Fibroblast of lung (primary cell): Measurements from ENCODE around the gene MACROD2. TPM values are rescaled to one million over a fixed set of nuclear protein-coding genes. Genes with fewer than 3 reads are reported as not detected.

Experiments used
- DNase-seq, 2 donors: peaks; one replicate each; pipeline versions ENCODE4 v3.0.0 to v3.0.0-alpha.2; 2010; ENCODE audit warnings: low read depth in 2 of 2
- H2AFZ ChIP-seq: 2 replicates; pipeline ENCODE4 v1.5.1; 2012; ENCODE audit warnings: low read length, control low read depth, inconsistent platforms
- H3K27ac ChIP-seq: 2 replicates; pipeline ENCODE4 v1.5.1; 2011; ENCODE audit warnings: low read length, control low read depth; ENCODE audit not compliant: insufficient read depth
- H3K27me3 ChIP-seq: 2 replicates; pipeline ENCODE4 v1.5.1; 2011; ENCODE audit warnings: mild to moderate bottlenecking, low read length; ENCODE audit not compliant: control insufficient read depth, insufficient read depth
- H3K36me3 ChIP-seq: 2 replicates; pipeline ENCODE4 v1.5.1; 2011; ENCODE audit warnings: low read length; ENCODE audit not compliant: control insufficient read depth, insufficient read depth
- H3K4me1 ChIP-seq: 2 replicates; pipeline ENCODE4 v1.5.1; 2011; ENCODE audit warnings: low read length; ENCODE audit not compliant: control insufficient read depth, insufficient read depth; ENCODE audit errors: extremely low read depth
- H3K4me2 ChIP-seq: 2 replicates; pipeline ENCODE4 v1.5.1; 2011; ENCODE audit warnings: low read length, control low read depth; ENCODE audit not compliant: insufficient read depth; ENCODE audit errors: extremely low read depth
- H3K4me3 ChIP-seq, 4 experiments: fragments of 200-600 bp in 1 of 4; sonication (generic) in 1 of 4; replicated peaks in 1 of 4; 2 replicates each; pipeline ENCODE4 v1.5.1; 2011 to 2016; ENCODE audit warnings: low read length in 4 of 4, low read depth in 3 of 4, mild to moderate bottlenecking in 3 of 4, control low read depth in 2 of 4, inconsistent platforms in 1 of 4, mixed read lengths in 1 of 4; ENCODE audit not compliant: insufficient read depth in 1 of 4; ENCODE audit errors: control extremely low read depth in 1 of 4
- H3K79me2 ChIP-seq: 2 replicates; pipeline ENCODE4 v1.5.1; 2012; ENCODE audit warnings: mild to moderate bottlenecking, low read length, inconsistent platforms; ENCODE audit not compliant: control insufficient read depth, insufficient read depth
- H3K9ac ChIP-seq: 2 replicates; pipeline ENCODE4 v1.5.1; 2011; ENCODE audit warnings: mild to moderate bottlenecking, low read length, control low read depth; ENCODE audit not compliant: insufficient read depth
- H3K9me3 ChIP-seq: 2 replicates; pipeline ENCODE4 v1.5.1; 2012; ENCODE audit warnings: low read depth, low read length; ENCODE audit not compliant: control insufficient read depth, insufficient read depth
- H4K20me1 ChIP-seq: 2 replicates; pipeline ENCODE4 v1.5.1; 2011; ENCODE audit warnings: low read length; ENCODE audit not compliant: control insufficient read depth, insufficient read depth; ENCODE audit errors: extremely low read depth
- EZH2 ChIP-seq: IDR thresholded peaks from 2 replicates; pipeline ENCODE4 v1.5.1; 2012; ENCODE audit warnings: low read length, control low read depth, mild to moderate bottlenecking; ENCODE audit errors: missing control alignments
- polyA plus RNA-seq, 2 donors: library from polyadenylated mRNA; depleted of rRNA in 1 of 2; stranded (reverse) in 1 of 2; unstranded in 1 of 2; fragments of >200 nt; gene quantifications; 2 replicates each; pipeline ENCODE4 v1.2.1, GENCODE V29; 2011 to 2012; ENCODE audit warnings: missing spikeins in 1 of 2
- total RNA-seq: library from RNA; depleted of rRNA; stranded (reverse); fragments of >200 nt; gene quantifications from 2 replicates; pipeline ENCODE4 v1.2.1, GENCODE V29; 2014
- TF ChIP-seq, protein P1 (sequence below), 2 donors: IDR thresholded peaks in 1 of 2; conservative IDR thresholded peaks in 1 of 2; 1 replicate in 1 of 2; 2 replicates in 1 of 2; pipeline ENCODE4 v1.5.1; 2011 to 2012; ENCODE audit warnings: low read length in 2 of 2, control low read depth in 1 of 2, inconsistent platforms in 1 of 2, low read depth in 1 of 2, mild to moderate bottlenecking in 1 of 2

The MACROD2 gene
- total and polyA plus RNA-seq, 2 donors (not counting 1 experiment from before 2014, with no cell fraction given) = 0.54 to 1.7 TPM

DNA sequence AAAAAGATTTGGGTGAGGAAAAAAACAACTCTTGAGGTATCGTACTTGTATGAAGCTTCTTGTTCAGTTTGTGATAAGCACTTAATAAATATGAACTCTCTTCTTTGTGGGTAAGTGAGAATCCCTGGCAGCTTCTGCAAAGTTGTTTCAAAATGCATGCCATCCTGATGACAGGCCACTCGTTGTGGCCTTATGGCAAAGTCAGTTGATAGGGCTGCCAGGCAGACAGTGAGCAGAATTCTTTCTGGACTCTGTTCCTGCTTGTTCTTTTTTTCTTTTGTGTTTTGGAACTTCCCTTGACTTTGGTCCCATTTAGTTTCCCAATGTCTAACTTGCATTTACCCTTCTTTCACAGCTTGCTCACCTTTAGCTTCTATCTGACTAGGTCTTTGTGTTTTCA is 1325.6 kb downstream of the MACROD2 start:
- no peak overlapping the region for H3K9ac ChIP-seq
- no peak overlapping the region for H2AFZ ChIP-seq
- no peak overlapping the region for H3K27ac ChIP-seq
- no peak for TF ChIP-seq EZH2
- TF ChIP-seq, protein P1, sequence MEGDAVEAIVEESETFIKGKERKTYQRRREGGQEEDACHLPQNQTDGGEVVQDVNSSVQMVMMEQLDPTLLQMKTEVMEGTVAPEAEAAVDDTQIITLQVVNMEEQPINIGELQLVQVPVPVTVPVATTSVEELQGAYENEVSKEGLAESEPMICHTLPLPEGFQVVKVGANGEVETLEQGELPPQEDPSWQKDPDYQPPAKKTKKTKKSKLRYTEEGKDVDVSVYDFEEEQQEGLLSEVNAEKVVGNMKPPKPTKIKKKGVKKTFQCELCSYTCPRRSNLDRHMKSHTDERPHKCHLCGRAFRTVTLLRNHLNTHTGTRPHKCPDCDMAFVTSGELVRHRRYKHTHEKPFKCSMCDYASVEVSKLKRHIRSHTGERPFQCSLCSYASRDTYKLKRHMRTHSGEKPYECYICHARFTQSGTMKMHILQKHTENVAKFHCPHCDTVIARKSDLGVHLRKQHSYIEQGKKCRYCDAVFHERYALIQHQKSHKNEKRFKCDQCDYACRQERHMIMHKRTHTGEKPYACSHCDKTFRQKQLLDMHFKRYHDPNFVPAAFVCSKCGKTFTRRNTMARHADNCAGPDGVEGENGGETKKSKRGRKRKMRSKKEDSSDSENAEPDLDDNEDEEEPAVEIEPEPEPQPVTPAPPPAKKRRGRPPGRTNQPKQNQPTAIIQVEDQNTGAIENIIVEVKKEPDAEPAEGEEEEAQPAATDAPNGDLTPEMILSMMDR (conservative IDR thresholded peaks at IDR 0.05 in 1 of 2, IDR thresholded peaks at IDR 0.05 in 1 of 2; ENCODE audit: low read depth in 1 of 2, low read length in 2 of 2) = no peak
- H4K20me1 ChIP-seq = no peaks in the 10 kb centered on the region
- no peaks in the 10 kb centered on the region for H3K36me3 ChIP-seq
- no peaks in the 10 kb centered on the region for H3K4me1 ChIP-seq
- no peak overlapping the region for H3K4me3 ChIP-seq
- no peaks in the 10 kb centered on the region for H3K9me3 ChIP-seq
- H3K4me2 ChIP-seq = no peak overlapping the region
- DNase-seq = peak in 1 of 2 donors; percentile 1
- H3K27me3 ChIP-seq = no peaks in the 10 kb centered on the region
- no peaks in the 10 kb centered on the region for H3K79me2 ChIP-seq

DNA sequence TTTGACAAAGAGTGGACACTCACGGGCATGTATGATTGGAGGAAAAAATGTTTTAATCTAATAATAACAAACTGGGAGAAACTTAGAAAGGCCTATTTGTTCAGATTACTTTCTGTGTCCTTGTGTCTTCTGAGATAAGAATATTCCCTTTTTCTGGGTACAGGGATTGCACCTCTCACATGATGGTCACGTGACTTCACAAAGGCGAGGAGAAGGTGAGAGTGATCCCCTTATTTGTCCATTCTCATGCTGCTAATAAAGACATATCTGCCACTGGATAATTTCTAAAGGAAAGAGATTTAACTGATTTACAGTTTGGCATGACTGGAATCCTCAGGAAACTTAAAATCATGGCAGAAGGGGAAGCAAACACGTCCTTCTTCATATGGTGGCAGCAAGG is 1331.8 kb downstream of the MACROD2 start:
- H3K4me3 ChIP-seq = no peak overlapping the region
- H3K27ac ChIP-seq = no peak overlapping the region
- H3K4me2 ChIP-seq = no peak overlapping the region
- H4K20me1 ChIP-seq = no peaks in the 10 kb centered on the region
- H3K9ac ChIP-seq = no peak overlapping the region
- no peak for DNase-seq
- no peaks in the 10 kb centered on the region for H3K79me2 ChIP-seq
- no peaks in the 10 kb centered on the region for H3K36me3 ChIP-seq
- no peaks in the 10 kb centered on the region for H3K27me3 ChIP-seq
- H3K4me1 ChIP-seq = no peaks in the 10 kb centered on the region
- TF ChIP-seq, protein P1 (conservative IDR thresholded peaks at IDR 0.05 in 1 of 2, IDR thresholded peaks at IDR 0.05 in 1 of 2; ENCODE audit: low read depth in 1 of 2, low read length in 2 of 2) = no peak
- no peak for TF ChIP-seq EZH2
- H3K9me3 ChIP-seq = no peaks in the 10 kb centered on the region
- no peak overlapping the region for H2AFZ ChIP-seq

DNA sequence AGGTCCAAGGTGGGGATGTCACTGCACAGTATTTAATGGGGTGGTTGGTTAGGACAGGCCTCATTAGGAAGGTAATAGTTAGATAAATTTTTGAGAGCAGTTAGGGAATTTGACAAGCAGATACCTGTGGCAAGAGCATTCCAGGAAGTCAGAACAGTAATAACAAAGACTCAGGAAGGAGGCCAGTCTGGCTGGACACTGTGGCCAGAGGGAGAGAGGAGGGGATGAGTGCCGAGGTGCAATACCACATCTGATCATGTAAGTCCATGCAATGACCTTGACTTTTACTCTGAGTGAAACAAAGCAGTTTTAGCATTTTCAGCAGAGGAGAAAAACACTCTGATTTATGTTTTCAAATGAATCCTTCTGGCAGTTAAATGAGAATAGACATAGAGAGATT is 1332.8 kb downstream of the MACROD2 start:
- Histone ChIP-seq H3K9me3 (no peaks in the 10 kb centered on the region), H3K36me3 (no peaks in the 10 kb centered on the region), H3K4me3 (no peak overlapping the region), H4K20me1 (no peaks in the 10 kb centered on the region), H3K4me2 (no peak overlapping the region), H3K4me1 (no peaks in the 10 kb centered on the region), H3K27me3 (no peaks in the 10 kb centered on the region), H2AFZ (no peak overlapping the region), H3K9ac (no peak overlapping the region), H3K27ac (no peak overlapping the region), H3K79me2 (no peaks in the 10 kb centered on the region)
- TF ChIP-seq, protein P1 (conservative IDR thresholded peaks at IDR 0.05 in 1 of 2, IDR thresholded peaks at IDR 0.05 in 1 of 2; ENCODE audit: low read depth in 1 of 2, low read length in 2 of 2) = no peak
- no peak for TF ChIP-seq EZH2
- DNase-seq = no peak
